Measurements from ENCODE around the gene STAB2. TPM values are rescaled to one million over a fixed set of nuclear protein-coding genes. Genes with fewer than 3 reads are reported as not detected.

The STAB2 gene
- total and polyA plus RNA-seq, 2 of the 4 experiments (the other 2 are of a cell fraction) = not detected

- Histone ChIP-seq H3K23ac (ENCODE audit: low read depth, low read length) (no peak overlapping the region), H3K27me3 (ENCODE audit: control insufficient read depth, insufficient read depth, low read length) (peaks cover 6% of the 10 kb centered on the region), H2AFZ (replicated peaks; ENCODE audit: low read length, poor library complexity) (no peak overlapping the region), H2AK5ac (ENCODE audit: low read depth, low read length) (no peak overlapping the region), H3K14ac (replicated peaks; ENCODE audit: low read depth, low read length) (no peak overlapping the region), H3K4ac (ENCODE audit: low read depth, low read length) (no peak overlapping the region), H4K8ac (ENCODE audit: low read depth in 2 of 2, low read length in 2 of 2) (no peak overlapping the region), H3K56ac (ENCODE audit: extremely low read depth, insufficient read depth, low read length) (no peak overlapping the region), H3K4me2 (ENCODE audit: low read depth, low read length) (no peak overlapping the region), H4K5ac (ENCODE audit: low read depth, low read length) (no peak overlapping the region), H3K9me1 (ENCODE audit: insufficient read depth, low read length) (no peaks in the 10 kb centered on the region), H3K9ac (ENCODE audit: low read depth, low read length) (no peak overlapping the region), H2BK20ac (ENCODE audit: low read depth, low read length) (no peak overlapping the region), H2BK15ac (ENCODE audit: low read depth, low read length) (no peak overlapping the region), H3K79me1 (ENCODE audit: low read depth in 1 of 2, low read length in 2 of 2) (no peaks in the 10 kb centered on the region), H3K4me1 (ENCODE audit: control insufficient read depth, insufficient read depth, low read length) (no peaks in the 10 kb centered on the region; the same call in 1 of the 2 replicates), H4K20me1 (ENCODE audit: insufficient read depth, low read length) (no peaks in the 10 kb centered on the region), H2BK120ac (ENCODE audit: low read depth, low read length) (no peak overlapping the region), H3K36me3 (ENCODE audit: control insufficient read depth, insufficient read depth, low read length) (no peaks in the 10 kb centered on the region), H3K4me3 (ENCODE audit: insufficient read depth, low read depth, low read length) (no peak overlapping the region), H3K18ac (ENCODE audit: low read depth, low read length) (no peak overlapping the region), H3K9me3 (ENCODE audit: control insufficient read depth, insufficient read depth, low read length) (peaks cover 7% of the 10 kb centered on the region), H2BK5ac (ENCODE audit: low read depth, low read length, poor library complexity, severe bottlenecking) (no peak overlapping the region), H2AK9ac (replicated peaks; ENCODE audit: low read depth, low read length, poor library complexity) (no peak overlapping the region), H4K91ac (ENCODE audit: insufficient read depth, low read depth, low read length) (no peak overlapping the region), H3K27ac (ENCODE audit: insufficient read depth, low read length) (no peak overlapping the region)
- DNase-seq (no peak), ATAC-seq (ENCODE audit: low read depth) (no peak)
- no TSS peak for BruUV-seq (replicated peaks)
- intact Hi-C loops (cut with micrococcal nuclease) = no loop called here
- dilution Hi-C loops (cut with HindIII; ENCODE audit: low sequenced_read_pairs, unreplicated experiment) = no loop called here
- CTCF ChIA-PET = no interaction called here
- WGBS, 2 experiments (ENCODE audit: extremely low coverage in 2 of 2, insufficient read length in 1 of 2) = no CpG with 5 or more reads among the region's 1 CpG
- POLR2A ChIA-PET (ENCODE audit: unreplicated experiment) = no interaction called here
- TF ChIP-seq CTCF (conservative IDR thresholded peaks at IDR 0.05; ENCODE audit: low read depth, low read length) (no peak), CEBPB (IDR thresholded peaks at IDR 0.05; ENCODE audit: low read depth, low read length) (no peak), RAD21 (IDR thresholded peaks at IDR 0.05; ENCODE audit: low read length) (no peak), MAFK (IDR thresholded peaks at IDR 0.05; ENCODE audit: low read depth, low read length) (no peak), MXI1 (IDR thresholded peaks at IDR 0.05; ENCODE audit: borderline replicate concordance, low read depth, low read length) (no peak), NFE2L2 (IDR thresholded peaks at IDR 0.05; ENCODE audit: low read depth, low read length) (no peak), CHD1 (IDR thresholded peaks at IDR 0.05; ENCODE audit: low read depth, low read length) (no peak), ELK1 (IDR thresholded peaks at IDR 0.05; ENCODE audit: borderline replicate concordance, low read depth, low read length) (no peak), RFX5 (IDR thresholded peaks at IDR 0.05; ENCODE audit: low read depth, low read length) (no peak), USF2 (IDR thresholded peaks at IDR 0.05; ENCODE audit: low read depth, low read length) (no peak)
- in situ Hi-C loops (cut with MboI; ENCODE audit: low sequenced_read_pairs) = loop anchor here (10.0 kb wide), 1 partner anchor 298 kb away; no protein-coding TSS in a partner anchor
Measured at GRCh38 chr12:103566398-103566797, 20.7 kb upstream of the STAB2 start.
